Fibroblast of lung (primary cell): ENCODE results near the gene PCSK2. TPM values are rescaled to one million over a fixed set of nuclear protein-coding genes. Genes with fewer than 3 reads are reported as not detected.
"Not testable (repeated sequence)": the region's sequence is repeated elsewhere in the genome, so short reads cannot be mapped to it uniquely, and the experiment has no call there.

Experiments used
- DNase-seq, 2 donors: peaks; one replicate each; pipeline versions ENCODE4 v3.0.0 to v3.0.0-alpha.2; 2010; ENCODE audit warnings: low read depth in 2 of 2
- H2AFZ ChIP-seq: 2 replicates; pipeline ENCODE4 v1.5.1; 2012; ENCODE audit warnings: low read length, control low read depth, inconsistent platforms
- H3K27ac ChIP-seq: 2 replicates; pipeline ENCODE4 v1.5.1; 2011; ENCODE audit warnings: low read length, control low read depth; ENCODE audit not compliant: insufficient read depth
- H3K27me3 ChIP-seq: 2 replicates; pipeline ENCODE4 v1.5.1; 2011; ENCODE audit warnings: mild to moderate bottlenecking, low read length; ENCODE audit not compliant: control insufficient read depth, insufficient read depth
- H3K36me3 ChIP-seq: 2 replicates; pipeline ENCODE4 v1.5.1; 2011; ENCODE audit warnings: low read length; ENCODE audit not compliant: control insufficient read depth, insufficient read depth
- H3K4me1 ChIP-seq: 2 replicates; pipeline ENCODE4 v1.5.1; 2011; ENCODE audit warnings: low read length; ENCODE audit not compliant: control insufficient read depth, insufficient read depth; ENCODE audit errors: extremely low read depth
- H3K4me2 ChIP-seq: 2 replicates; pipeline ENCODE4 v1.5.1; 2011; ENCODE audit warnings: low read length, control low read depth; ENCODE audit not compliant: insufficient read depth; ENCODE audit errors: extremely low read depth
- H3K4me3 ChIP-seq, 4 experiments: fragments of 200-600 bp in 1 of 4; sonication (generic) in 1 of 4; replicated peaks in 1 of 4; 2 replicates each; pipeline ENCODE4 v1.5.1; 2011 to 2016; ENCODE audit warnings: low read length in 4 of 4, low read depth in 3 of 4, mild to moderate bottlenecking in 3 of 4, control low read depth in 2 of 4, inconsistent platforms in 1 of 4, mixed read lengths in 1 of 4; ENCODE audit not compliant: insufficient read depth in 1 of 4; ENCODE audit errors: control extremely low read depth in 1 of 4
- H3K79me2 ChIP-seq: 2 replicates; pipeline ENCODE4 v1.5.1; 2012; ENCODE audit warnings: mild to moderate bottlenecking, low read length, inconsistent platforms; ENCODE audit not compliant: control insufficient read depth, insufficient read depth
- H3K9ac ChIP-seq: 2 replicates; pipeline ENCODE4 v1.5.1; 2011; ENCODE audit warnings: mild to moderate bottlenecking, low read length, control low read depth; ENCODE audit not compliant: insufficient read depth
- H3K9me3 ChIP-seq: 2 replicates; pipeline ENCODE4 v1.5.1; 2012; ENCODE audit warnings: low read depth, low read length; ENCODE audit not compliant: control insufficient read depth, insufficient read depth
- H4K20me1 ChIP-seq: 2 replicates; pipeline ENCODE4 v1.5.1; 2011; ENCODE audit warnings: low read length; ENCODE audit not compliant: control insufficient read depth, insufficient read depth; ENCODE audit errors: extremely low read depth
- CTCF ChIP-seq, 2 donors: IDR thresholded peaks in 1 of 2; conservative IDR thresholded peaks in 1 of 2; 1 replicate in 1 of 2; 2 replicates in 1 of 2; pipeline ENCODE4 v1.5.1; 2011 to 2012; ENCODE audit warnings: low read length in 2 of 2, control low read depth in 1 of 2, inconsistent platforms in 1 of 2, low read depth in 1 of 2, mild to moderate bottlenecking in 1 of 2
- EZH2 ChIP-seq: IDR thresholded peaks from 2 replicates; pipeline ENCODE4 v1.5.1; 2012; ENCODE audit warnings: low read length, control low read depth, mild to moderate bottlenecking; ENCODE audit errors: missing control alignments
- polyA plus RNA-seq, 2 donors: library from polyadenylated mRNA; depleted of rRNA in 1 of 2; stranded (reverse) in 1 of 2; unstranded in 1 of 2; fragments of >200 nt; gene quantifications; 2 replicates each; pipeline ENCODE4 v1.2.1, GENCODE V29; 2011 to 2012; ENCODE audit warnings: missing spikeins in 1 of 2
- total RNA-seq: library from RNA; depleted of rRNA; stranded (reverse); fragments of >200 nt; gene quantifications from 2 replicates; pipeline ENCODE4 v1.2.1, GENCODE V29; 2014

Gene PCSK2
- total and polyA plus RNA-seq, 2 donors (not counting 1 experiment from before 2014, with no cell fraction given): under 0.01 to 1.2 TPM

GRCh38 chr20:17210983-17211382, 15.9 kb upstream of the PCSK2 start:
- no peak overlapping the region for H3K27ac ChIP-seq
- H3K4me2 ChIP-seq: no peak overlapping the region
- no peak for TF ChIP-seq EZH2
- TF ChIP-seq CTCF (conservative IDR thresholded peaks at IDR 0.05 in 1 of 2, IDR thresholded peaks at IDR 0.05 in 1 of 2; ENCODE audit: low read depth in 1 of 2, low read length in 2 of 2): no peak
- H3K9me3 ChIP-seq: no peaks in the 10 kb centered on the region
- H3K9ac ChIP-seq: no peak overlapping the region
- no peaks in the 10 kb centered on the region for H3K36me3 ChIP-seq
- no peak overlapping the region for H2AFZ ChIP-seq
- peak in 1 of 2 donors; percentile 3 for DNase-seq
- no peaks in the 10 kb centered on the region for H3K79me2 ChIP-seq
- H3K4me1 ChIP-seq: no peaks in the 10 kb centered on the region
- no peak overlapping the region for H3K4me3 ChIP-seq
- H4K20me1 ChIP-seq: no peaks in the 10 kb centered on the region
- H3K27me3 ChIP-seq: no peaks in the 10 kb centered on the region

DNA sequence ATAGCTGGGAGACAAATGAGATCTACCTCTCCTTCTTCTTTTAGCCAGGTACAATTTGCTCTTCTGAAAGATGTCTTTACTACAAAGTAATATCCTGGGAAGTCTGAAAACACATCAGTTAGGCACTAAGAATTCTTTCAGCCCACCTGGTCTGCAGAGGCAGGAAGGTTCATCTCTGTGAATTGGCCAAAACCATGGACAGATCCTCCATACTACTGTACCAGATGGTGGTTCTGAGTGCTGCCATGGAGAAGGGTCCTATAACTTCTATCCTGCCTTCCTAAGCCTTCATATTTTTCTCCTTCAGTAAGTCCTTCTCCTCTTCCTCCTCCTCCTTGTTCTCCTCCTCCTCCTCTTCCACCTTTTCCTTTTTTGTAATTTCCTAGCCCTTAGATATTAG, 11.7 kb upstream of the PCSK2 start:
- Histone ChIP-seq H3K4me1 (no peaks in the 10 kb centered on the region), H3K27me3 (no peaks in the 10 kb centered on the region), H3K36me3 (no peaks in the 10 kb centered on the region), H3K9ac (no peak overlapping the region), H3K79me2 (no peaks in the 10 kb centered on the region), H2AFZ (no peak overlapping the region), H4K20me1 (no peaks in the 10 kb centered on the region), H3K4me2 (no peak overlapping the region), H3K9me3 (no peaks in the 10 kb centered on the region), H3K27ac (no peak overlapping the region), H3K4me3 (no peak overlapping the region)
- TF ChIP-seq CTCF (conservative IDR thresholded peaks at IDR 0.05 in 1 of 2, IDR thresholded peaks at IDR 0.05 in 1 of 2; ENCODE audit: low read depth in 1 of 2, low read length in 2 of 2) (no peak), EZH2 (no peak)
- DNase-seq: no peak

DNA sequence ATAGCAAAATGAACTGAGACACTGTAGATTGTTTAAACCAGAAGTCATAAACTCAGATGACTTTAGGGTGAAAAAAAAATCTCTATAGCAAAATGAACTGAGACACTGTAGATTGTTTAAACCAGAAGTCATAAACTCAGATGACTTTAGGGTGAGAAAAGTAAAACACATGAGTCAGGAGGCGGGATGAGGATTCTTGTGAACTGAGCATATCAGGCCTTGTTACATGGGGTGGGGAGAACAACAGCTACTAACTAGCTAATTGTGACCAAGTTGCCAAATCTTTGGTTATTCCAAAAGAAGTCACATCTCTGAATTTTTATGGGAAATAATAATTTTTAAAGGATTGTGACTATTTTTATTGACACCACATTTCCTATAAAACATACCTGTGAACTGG, 7.0 kb upstream of the PCSK2 start:
- not testable (repeated sequence) for H3K4me1 ChIP-seq, H3K9ac ChIP-seq, H3K4me3 ChIP-seq, DNase-seq, H4K20me1 ChIP-seq, H3K4me2 ChIP-seq, H3K36me3 ChIP-seq, H3K27ac ChIP-seq, H3K9me3 ChIP-seq, H3K79me2 ChIP-seq, H2AFZ ChIP-seq, H3K27me3 ChIP-seq
